ENCODE results near the gene CEACAM21.

The CEACAM21 gene

GRCh38 chr19:41575998-41576397 is at the start of gene CEACAM21:
Gene CEACAM21, plus strand, starts transcription at chr19:41576166. Its CDS starts 109 bp downstream, at chr19:41576275.
- DNase-seq, result peak; percentile 78

DNA sequence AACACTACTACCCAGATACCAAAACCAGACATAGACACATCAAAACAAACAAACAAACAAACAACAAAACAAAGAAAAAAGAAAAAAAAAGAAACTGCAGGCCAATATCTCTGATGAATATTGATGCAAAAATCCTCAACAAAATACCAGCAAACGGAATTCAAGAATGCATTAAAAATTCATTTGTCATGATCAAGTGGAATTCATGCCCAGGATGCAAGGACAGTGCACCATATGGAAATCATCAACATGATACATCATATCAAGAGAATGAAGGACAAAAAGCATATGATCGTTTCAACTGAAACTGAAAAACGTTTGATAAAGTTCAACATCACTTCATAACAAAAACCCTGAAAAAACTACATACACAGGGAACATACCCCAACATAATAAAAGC is 48.9 kb upstream of the CEACAM21 start:
- DNase-seq, result no peak

- peak; percentile 41 for DNase-seq
These were observed 47.9 kb upstream of the CEACAM21 start for GRCh38 chr19:41528106-41528505.

DNA sequence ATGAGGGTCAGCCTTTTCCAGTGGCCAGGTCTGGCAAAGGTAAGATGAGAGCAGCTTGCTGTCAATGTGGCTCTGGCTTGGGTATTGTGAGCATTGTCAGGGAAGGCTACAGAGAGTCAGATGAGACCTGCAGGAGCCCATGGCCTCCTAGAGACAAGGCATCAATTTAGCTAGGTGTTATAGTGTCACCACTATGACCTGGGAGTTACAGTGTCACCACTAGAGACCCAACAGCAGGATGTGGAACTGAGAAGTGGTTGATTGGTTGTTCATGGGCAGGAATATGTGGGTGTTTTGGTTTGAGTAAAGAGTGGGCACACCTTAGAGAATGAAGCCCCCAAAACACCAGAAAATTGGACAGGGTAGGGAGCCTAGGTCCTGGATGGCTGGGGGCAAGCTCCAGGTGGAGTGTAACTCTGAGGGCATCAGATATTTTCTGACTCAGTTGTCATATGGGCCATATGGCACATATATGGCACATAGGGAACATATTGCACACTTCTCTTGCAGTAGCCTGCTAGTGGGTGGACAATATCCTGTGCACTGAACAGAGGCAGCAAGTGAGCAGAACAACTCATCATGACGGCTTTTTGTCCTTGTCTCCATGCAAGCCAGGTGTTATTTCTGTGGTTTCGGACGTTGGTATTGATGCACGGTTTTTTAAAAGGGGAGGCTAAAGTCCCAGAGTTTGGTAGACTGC is 46.3 kb upstream of the CEACAM21 start:
- DNase-seq, result no peak

DNA sequence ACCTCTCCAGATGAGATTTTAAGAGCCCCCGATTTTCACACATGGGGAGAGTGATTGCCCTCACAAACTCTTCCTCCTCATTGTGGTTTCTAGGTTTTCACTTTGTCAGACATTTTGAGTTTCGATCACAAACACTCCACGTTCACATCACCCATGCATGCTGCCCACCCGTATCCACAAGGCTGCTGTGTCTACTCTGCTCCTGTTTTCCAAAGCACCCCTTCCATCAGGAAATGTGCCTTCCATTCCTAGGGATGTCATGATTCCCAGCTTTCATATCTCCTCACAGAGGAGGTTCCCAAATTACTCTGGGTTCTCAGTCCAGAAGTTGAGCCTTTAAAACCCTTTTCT is 45.8 kb upstream of the CEACAM21 start:
- no peak for DNase-seq

GRCh38 chr19:41530761-41531301 is 45.1 kb upstream of the CEACAM21 start:
- peak; percentile 49 for DNase-seq

DNA sequence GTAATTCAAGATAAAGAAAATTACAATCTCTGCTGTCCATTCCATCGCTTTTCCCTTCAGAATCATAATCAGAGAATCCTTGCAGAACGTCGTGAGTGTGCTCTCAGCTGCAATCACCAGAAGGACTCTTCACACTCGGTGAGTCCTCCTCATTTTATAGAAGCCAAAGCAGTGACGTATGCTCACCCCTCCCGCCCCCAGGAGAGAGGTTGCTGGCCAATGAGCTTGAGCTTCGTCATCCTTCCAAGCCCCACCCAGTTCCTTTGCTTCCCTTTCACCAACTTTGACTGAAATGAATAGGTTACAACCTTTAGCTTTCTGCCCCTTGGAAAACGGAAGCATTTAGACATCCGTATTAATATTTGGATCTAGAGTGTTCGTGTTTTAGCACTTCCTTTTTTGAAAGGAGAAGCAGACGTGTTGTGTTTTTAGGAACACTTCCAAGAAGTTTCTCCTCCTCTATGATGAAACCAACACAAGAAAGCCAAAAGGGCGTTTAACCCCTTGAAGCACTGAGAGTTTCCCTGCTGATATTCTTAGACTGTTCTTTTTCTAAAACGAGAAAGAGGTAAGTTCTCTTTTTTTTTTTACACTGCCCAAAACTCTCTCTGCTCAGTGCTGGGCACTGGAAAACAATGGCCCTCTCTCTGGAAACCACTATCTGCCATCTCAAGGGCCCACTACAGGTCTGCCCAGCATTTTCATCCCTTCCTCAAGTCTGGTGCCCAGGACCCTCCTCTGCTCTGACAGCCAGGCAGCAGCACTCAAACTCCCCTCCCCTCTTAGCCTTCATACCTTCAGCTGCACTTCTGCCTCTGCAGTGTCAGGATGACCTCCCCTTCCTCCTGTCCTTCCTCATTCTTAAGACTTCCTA is 44.3 kb upstream of the CEACAM21 start:
- peak; percentile 95 for DNase-seq

GRCh38 chr19:41532526-41532925 is 43.4 kb upstream of the CEACAM21 start:
- no peak for DNase-seq

GRCh38 chr19:41533671-41534215 is 42.2 kb upstream of the CEACAM21 start:
- DNase-seq, result peak; percentile 58

DNA sequence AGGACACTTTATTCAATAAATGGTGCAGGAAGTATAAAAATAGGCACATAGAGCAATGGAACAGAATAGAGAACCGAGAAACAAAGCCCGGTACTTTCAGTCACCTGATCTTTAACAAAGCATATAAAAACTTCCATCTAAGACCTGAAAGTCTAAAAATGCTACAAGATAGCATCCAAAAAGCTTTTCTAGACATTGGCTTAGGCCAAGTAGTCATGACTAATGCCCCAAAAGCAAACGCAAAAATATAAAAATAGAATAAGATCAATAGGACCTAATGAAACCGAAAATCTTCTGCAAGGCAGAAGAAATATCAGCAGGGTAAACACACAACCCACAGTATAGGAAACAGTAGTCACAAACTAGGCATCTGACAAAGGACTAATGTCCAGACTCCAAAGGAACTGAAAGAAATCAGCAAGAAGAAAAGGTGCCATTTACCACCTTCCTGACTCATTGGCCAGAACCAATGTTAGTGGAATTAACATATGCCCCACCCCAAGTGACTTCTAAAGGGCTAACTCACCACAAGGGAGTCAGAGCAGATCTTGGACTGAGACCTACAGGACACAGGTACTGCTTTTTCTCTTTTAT is 40.8 kb upstream of the CEACAM21 start:
- no peak for DNase-seq

GRCh38 chr19:41537789-41538188 is 38.2 kb upstream of the CEACAM21 start:
- DNase-seq, result peak; percentile 62

- no peak for DNase-seq
These were observed 35.8 kb upstream of the CEACAM21 start for GRCh38 chr19:41540041-41540695.

DNA sequence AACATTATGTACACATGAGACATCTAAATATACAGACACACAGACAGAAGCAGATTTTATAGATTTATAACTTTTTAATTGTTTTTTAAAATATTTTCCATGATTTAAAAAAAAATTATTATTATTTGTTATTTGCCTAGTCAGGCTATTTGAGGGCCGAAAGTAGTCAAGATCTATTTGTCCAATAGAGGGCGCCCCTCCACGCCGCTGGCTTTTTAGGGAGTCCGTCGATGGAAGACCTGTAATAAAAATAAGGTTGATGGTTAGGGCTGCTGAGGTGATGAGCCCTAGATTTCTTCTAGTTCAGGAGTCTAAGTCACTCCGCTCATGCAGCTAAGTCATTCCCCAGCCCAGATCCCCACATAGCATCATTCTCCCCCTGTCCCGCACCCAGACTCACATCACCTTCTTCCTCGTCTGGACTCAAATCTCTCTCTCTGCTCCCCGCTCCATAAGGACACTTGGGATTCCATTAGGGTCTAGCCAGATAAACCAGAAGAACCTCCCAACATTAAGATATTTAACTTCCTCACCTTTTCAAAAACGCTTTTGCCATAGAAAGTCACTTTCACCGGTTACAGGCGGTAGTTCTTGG is 33.9 kb upstream of the CEACAM21 start:
- DNase-seq, result peak; percentile 89

DNA sequence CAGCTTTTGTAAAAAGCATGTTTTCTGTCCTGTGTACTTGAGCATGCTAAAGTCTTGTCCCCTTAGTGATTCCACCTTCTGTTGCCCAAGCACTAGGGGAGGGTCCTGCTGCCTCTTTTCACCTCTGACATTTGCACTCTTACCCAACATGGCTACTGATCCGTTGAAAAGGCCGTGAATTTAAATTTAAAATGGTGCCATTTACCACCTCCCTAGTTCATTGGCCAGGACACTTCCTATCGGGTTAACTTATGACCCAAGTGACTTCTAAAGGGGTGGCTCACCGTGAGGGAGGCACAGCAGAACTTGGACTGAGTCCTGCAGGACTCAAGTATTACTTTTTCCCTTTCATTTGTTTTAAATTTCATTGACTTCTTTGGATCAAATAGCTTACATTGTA is 33.3 kb upstream of the CEACAM21 start:
- no peak for DNase-seq

DNA sequence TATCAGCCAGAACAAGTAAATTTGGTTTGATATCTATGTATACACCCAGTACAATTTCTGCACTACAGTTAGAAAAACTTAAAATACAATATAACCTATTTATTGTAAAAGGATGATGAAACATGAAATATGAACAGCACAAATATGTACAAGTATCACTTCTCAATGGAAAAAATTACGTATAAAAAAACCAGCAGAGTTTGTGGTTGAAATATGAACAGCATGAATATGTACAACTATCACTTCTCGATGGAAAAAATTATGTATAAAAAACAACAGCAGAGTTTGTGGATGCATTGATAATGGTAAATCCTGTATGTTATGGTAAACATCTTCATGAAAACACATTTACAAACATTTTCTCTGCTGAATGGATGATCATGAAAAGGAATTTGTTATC is 32.4 kb upstream of the CEACAM21 start:
- DNase-seq, result no peak

GRCh38 chr19:41545547-41545946 is 30.4 kb upstream of the CEACAM21 start:
- peak; percentile 73 for DNase-seq

DNA sequence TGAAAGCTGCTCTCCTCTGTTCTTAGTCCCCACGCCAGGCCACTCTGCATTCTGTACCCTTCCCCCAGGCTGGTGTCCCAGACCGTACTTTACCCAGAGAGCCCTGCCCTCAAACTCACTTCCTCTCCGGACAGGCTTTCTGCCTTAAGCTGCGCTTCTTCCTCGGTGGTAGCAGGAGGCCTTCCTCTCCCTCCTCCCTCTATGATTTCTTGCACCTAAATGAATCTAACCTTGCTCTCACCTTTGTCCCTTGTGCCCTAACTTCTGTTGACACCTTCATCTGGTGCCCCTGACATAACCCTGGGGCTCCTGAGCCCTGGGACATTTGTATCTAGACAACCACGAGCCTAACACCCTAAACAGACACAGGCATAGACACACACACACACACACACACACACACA is 29.6 kb upstream of the CEACAM21 start:
- DNase-seq, result peak; percentile 59

GRCh38 chr19:41546961-41547360 is 29.0 kb upstream of the CEACAM21 start:
- no peak for DNase-seq

GRCh38 chr19:41547569-41547968 is 28.4 kb upstream of the CEACAM21 start:
- DNase-seq, result no peak

DNA sequence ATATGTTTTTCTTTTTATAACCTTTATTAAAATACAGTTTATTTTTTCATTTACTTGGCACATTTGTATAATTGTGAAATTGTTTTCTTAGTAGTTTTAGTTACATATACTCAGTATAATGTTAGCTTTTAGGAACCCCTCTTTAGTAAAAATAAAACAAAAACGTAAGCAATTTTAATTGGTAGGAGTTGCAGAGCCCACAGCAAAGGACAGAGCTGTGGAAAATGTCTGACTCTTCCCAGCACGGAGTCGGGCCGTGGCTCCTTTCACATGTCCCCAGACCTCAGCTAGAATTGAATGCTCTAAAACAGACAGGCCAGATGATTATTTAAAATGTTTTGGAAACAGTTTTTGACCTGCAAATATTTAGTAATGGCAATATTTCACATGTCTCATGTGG is 27.9 kb upstream of the CEACAM21 start:
- DNase-seq, result no peak

GRCh38 chr19:41548954-41549688 is 26.8 kb upstream of the CEACAM21 start:
- DNase-seq, result peak; percentile 80

DNA sequence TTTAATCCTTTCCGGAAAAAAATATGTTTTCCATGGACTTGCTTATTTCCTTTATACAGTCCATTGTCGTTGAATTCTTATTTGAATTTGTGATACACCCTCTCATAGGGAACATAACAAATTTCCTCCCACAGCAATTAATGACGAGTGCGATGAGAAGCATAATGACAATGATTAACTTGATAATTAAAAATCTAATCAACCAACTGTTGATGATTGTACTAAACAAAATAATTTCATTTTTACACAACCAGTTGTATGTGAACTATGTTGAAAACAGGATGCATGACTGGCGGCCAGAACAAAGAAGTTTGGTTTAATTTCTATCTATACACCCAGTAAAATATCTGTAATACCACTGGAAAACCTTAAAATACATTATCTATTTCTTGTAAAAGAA is 26.1 kb upstream of the CEACAM21 start:
- no peak for DNase-seq
